HFFc6 (cell line): ENCODE results near the gene NCKAP5. TPM values are rescaled to one million over a fixed set of nuclear protein-coding genes. Genes with fewer than 3 reads are reported as not detected.
A peak's percentile ranks its signal among the peaks of the same experiment; 100 is the strongest.

Source experiments
- DNase-seq: peaks from one replicate; pipeline ENCODE4 v3.0.0-alpha.2; 2018
- H3K27ac Mint-ChIP-seq: 2 replicates; pipeline ENCODE4 v1.8.0; 2020; ENCODE audit warnings: mild to moderate bottlenecking, mixed read lengths
- H3K27me3 Mint-ChIP-seq: 2 replicates; pipeline ENCODE4 v1.8.0; 2021; ENCODE audit warnings: mild to moderate bottlenecking, moderate library complexity, mixed read lengths; ENCODE audit not compliant: insufficient read depth
- H3K36me3 Mint-ChIP-seq: 2 replicates; pipeline ENCODE4 v1.8.0; 2021; ENCODE audit warnings: low read depth, mixed read lengths
- H3K4me1 Mint-ChIP-seq: 2 replicates; pipeline ENCODE4 v1.8.0; 2020; ENCODE audit warnings: low read depth, mixed read lengths
- H3K4me3 Mint-ChIP-seq: 2 replicates; pipeline ENCODE4 v1.8.0; 2020; ENCODE audit warnings: mild to moderate bottlenecking, moderate library complexity, mixed read lengths
- H3K9me3 Mint-ChIP-seq: 2 replicates; pipeline ENCODE4 v1.8.0; 2020; ENCODE audit warnings: mild to moderate bottlenecking, mixed read lengths
- total RNA-seq, 6 experiments: library from RNA; stranded (reverse); fragmentation: NEBNext Ultra II Directional; extraction: Animal tissue kit (Norgen Biotek cat#: 25700); gene quantifications; 2 replicates in 1 of 6; 3 replicates in 5 of 6; pipeline ENCODE4 v1.2.3, GENCODE V29; 2021
- TF ChIP-seq, protein P1 (sequence below): fragments of 200-600 bp; sonication (generic); IDR thresholded peaks from 2 replicates; pipeline ENCODE4 v1.5.0; 2021; ENCODE audit warnings: antibody characterized with exemption, mild to moderate bottlenecking

The NCKAP5 gene
- total RNA-seq, 6 experiments from 2014 or later = 0.31 to 4.0 (median 3.1) TPM

DNA sequence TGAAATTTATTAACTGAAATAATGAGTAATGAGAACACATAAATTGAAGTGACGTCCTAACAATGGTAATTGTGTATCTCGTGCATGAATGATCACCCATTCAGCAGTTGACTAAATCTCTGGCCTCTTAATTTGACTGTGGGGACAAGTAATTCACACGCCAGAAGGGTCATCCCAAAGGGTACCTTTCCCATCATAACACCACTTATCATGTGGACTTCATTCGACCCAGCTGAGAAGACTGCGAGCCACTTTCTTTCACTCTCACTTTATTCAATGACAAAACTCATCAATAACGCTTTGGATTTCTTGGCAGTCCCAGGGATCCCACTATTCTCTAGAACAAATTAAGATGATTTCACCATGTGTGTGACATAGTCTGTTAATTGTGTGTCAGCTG lies 835.6 kb downstream of the NCKAP5 start:
- H3K27ac Mint-ChIP-seq = no peak overlapping the region
- H3K27me3 Mint-ChIP-seq = peaks cover 1% of the 10 kb centered on the region; the same call in 1 of the 2 replicates
- peak overlapping the region; percentile 29; the same call in 1 of the 2 replicates for H3K4me3 Mint-ChIP-seq
- H3K4me1 Mint-ChIP-seq = peaks cover 30% of the 10 kb centered on the region; the same call in 1 of the 2 replicates
- DNase-seq = no peak
- H3K9me3 Mint-ChIP-seq = no peaks in the 10 kb centered on the region
- H3K36me3 Mint-ChIP-seq = no peaks in the 10 kb centered on the region
- TF ChIP-seq, protein P1, sequence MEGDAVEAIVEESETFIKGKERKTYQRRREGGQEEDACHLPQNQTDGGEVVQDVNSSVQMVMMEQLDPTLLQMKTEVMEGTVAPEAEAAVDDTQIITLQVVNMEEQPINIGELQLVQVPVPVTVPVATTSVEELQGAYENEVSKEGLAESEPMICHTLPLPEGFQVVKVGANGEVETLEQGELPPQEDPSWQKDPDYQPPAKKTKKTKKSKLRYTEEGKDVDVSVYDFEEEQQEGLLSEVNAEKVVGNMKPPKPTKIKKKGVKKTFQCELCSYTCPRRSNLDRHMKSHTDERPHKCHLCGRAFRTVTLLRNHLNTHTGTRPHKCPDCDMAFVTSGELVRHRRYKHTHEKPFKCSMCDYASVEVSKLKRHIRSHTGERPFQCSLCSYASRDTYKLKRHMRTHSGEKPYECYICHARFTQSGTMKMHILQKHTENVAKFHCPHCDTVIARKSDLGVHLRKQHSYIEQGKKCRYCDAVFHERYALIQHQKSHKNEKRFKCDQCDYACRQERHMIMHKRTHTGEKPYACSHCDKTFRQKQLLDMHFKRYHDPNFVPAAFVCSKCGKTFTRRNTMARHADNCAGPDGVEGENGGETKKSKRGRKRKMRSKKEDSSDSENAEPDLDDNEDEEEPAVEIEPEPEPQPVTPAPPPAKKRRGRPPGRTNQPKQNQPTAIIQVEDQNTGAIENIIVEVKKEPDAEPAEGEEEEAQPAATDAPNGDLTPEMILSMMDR = no peak

GRCh38 chr2:132731441-132731840 lies 836.8 kb downstream of the NCKAP5 start:
- no peaks in the 10 kb centered on the region for H3K36me3 Mint-ChIP-seq
- TF ChIP-seq, protein P1 = no peak
- peak; percentile 1 for DNase-seq

DNA sequence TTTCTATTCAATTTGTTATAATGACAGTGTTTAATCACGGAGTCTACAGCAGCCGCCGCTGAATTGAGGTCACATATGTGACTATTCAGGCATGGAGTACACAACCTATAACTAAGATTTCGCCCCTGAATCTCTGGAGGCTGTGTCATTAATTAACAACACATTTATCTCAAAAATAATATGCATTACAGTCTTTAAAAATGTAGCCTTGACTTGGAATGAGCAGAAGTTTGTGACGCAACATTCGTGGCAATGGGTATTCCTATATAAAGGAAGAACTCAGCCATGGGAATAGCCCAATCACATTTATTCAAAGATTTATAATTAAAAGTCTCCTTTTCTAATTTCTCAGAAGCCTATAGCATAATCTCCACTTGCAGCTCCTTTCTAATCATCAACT lies 837.7 kb downstream of the NCKAP5 start:
- no peak overlapping the region for H3K4me3 Mint-ChIP-seq
- no peaks in the 10 kb centered on the region for H3K36me3 Mint-ChIP-seq
- TF ChIP-seq, protein P1 = no peak
- DNase-seq = no peak
- H3K4me1 Mint-ChIP-seq = peaks cover 30% of the 10 kb centered on the region; the same call in 1 of the 2 replicates
- peaks cover 3% of the 10 kb centered on the region for H3K27me3 Mint-ChIP-seq
- H3K9me3 Mint-ChIP-seq = no peaks in the 10 kb centered on the region
- H3K27ac Mint-ChIP-seq = no peak overlapping the region

More at GRCh38 chr2:132731441-132731840, 836.8 kb downstream of the NCKAP5 start:
- Mint-ChIP-seq H3K27me3 (peaks cover 1% of the 10 kb centered on the region; the same call in 1 of the 2 replicates), H3K27ac (no peak overlapping the region), H3K4me1 (peaks cover 30% of the 10 kb centered on the region; the same call in 1 of the 2 replicates), H3K4me3 (no peak overlapping the region), H3K9me3 (no peaks in the 10 kb centered on the region)

GRCh38 chr2:132729522-132729921 lies 838.7 kb downstream of the NCKAP5 start:
- Mint-ChIP-seq H3K4me1 (peaks cover 30% of the 10 kb centered on the region; the same call in 1 of the 2 replicates), H3K9me3 (no peaks in the 10 kb centered on the region), H3K36me3 (no peaks in the 10 kb centered on the region), H3K27me3 (peaks cover 6% of the 10 kb centered on the region), H3K4me3 (no peak overlapping the region), H3K27ac (no peak overlapping the region)
- DNase-seq = no peak
- TF ChIP-seq, protein P1 = no peak

DNA sequence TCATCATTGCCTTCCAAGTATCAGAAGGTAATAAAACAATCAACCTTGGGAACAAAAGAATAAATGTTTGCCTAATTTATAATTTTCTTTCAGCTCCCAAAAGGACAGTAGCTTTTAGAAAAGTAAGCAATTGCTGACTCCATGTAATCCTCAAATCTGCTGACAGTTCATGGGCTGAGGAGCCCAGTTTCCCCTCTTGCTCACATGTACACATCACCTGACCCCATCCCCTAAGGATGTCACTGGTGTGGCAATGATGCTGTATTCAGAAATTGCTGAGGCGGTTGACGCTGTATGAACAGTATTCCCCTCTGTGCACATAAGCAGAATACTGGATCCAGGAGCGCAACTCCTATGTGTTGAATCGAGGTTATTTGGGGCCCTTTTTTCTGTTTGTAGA lies 842.1 kb downstream of the NCKAP5 start:
- no peaks in the 10 kb centered on the region for H3K36me3 Mint-ChIP-seq
- peaks cover 17% of the 10 kb centered on the region; the same call in 1 of the 2 replicates for H3K4me1 Mint-ChIP-seq
- TF ChIP-seq, protein P1 = no peak
- peaks cover 8% of the 10 kb centered on the region for H3K27me3 Mint-ChIP-seq
- DNase-seq = no peak
- H3K9me3 Mint-ChIP-seq = no peaks in the 10 kb centered on the region
- H3K27ac Mint-ChIP-seq = no peak overlapping the region
- no peak overlapping the region for H3K4me3 Mint-ChIP-seq

- Mint-ChIP-seq H3K4me3 (no peak overlapping the region), H3K9me3 (no peaks in the 10 kb centered on the region), H3K4me1 (peaks cover 15% of the 10 kb centered on the region; the same call in 1 of the 2 replicates), H3K36me3 (no peaks in the 10 kb centered on the region), H3K27ac (no peak overlapping the region), H3K27me3 (peaks cover 8% of the 10 kb centered on the region)
- TF ChIP-seq, protein P1 = no peak
- DNase-seq = no peak
Observed at GRCh38 chr2:132725748-132726147, 842.5 kb downstream of the NCKAP5 start.
